Measurements from ENCODE around the gene GATAD1. TPM values are rescaled to one million over a fixed set of nuclear protein-coding genes. Genes with fewer than 3 reads are reported as not detected.

The GATAD1 gene
- total and polyA plus RNA-seq, 12 donors, result 10.0 to 25.2 (median 14.2) TPM

DNA sequence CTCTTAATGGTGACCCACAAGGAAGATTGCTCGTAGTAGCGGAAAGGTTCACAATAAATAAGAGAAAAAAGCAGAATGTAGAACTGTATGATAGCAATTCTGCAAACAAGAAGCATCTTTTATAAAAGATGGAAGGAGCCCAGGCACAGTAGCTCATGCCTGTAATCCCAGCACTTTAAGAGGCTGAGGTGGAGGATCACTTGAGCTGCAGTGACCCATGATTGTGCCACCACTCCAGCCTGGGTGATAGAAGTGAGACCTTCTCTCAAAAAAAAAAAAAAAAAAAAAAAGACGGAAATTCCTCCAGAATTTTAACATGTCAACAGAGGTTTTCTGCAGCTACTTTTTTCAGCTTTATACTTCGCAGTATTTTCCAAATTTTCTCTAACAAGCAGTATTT is 13.2 kb downstream of the GATAD1 start:
- peaks cover 0 to 69% (median 18%) of the 10 kb centered on the region in 9 donors for H3K36me3 ChIP-seq
- intact Hi-C loops (cut with DNase I), result loop anchor here in 1 of 10 donors (5.0 kb wide), 1 partner anchor 218 kb away; no protein-coding TSS in a partner anchor

DNA sequence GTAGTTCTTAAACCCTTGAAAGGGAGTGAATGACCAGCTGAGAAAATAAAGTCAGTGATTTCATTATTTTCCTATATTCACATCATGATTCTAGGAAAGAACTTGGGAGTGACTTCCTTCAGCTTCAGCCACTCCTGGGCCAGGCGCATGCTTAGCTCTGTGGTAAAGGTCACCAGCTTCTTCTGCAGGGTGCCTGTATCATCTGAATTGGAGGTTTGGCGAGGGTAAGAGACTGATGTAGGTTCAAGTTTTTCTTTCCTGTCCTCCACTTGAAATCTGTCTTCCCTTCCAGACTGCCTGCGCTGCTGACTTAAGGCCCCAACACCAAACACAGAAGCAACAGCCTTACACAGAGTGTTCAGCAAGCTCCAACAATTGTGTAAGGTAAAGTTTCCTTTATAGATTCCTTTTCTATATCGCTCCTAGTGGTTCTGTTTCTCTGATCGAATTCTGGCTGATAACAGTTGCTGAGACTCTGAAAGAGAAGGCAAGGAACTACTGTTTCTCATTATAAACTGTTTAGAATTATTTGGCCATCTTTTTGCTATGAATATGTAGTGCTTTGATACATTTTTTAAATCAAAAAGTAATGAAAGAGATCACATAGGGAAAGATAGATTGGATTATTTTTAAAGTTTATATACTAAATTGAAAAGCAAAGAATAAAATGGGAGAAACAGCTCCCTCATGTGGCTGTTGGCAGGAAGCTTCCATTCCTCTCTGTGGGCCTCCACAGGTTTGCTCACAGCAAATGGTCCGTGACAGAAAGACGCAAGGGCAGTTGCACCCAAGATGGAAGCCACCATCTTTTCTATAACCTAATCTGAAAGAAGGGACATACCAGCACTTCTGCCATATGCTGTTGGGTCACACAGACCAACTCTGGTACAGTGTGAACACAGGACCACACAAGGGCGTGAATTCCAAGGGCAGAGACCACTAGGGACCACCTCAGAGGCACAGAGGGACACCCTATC is 14.0 kb downstream of the GATAD1 start:
- H3K36me3 ChIP-seq, result peaks cover 0 to 69% (median 10%) of the 10 kb centered on the region in 9 donors

More for the DNA sequence above, 13.2 kb downstream of the GATAD1 start:
- Histone ChIP-seq H3K4me1 (no peaks in the 10 kb centered on the region), H3K4me3 (no peak overlapping the region), H3K27me3 (no peaks in the 10 kb centered on the region), H3K9me3 (no peaks in the 10 kb centered on the region), H3K27ac (no peak overlapping the region)
- DNase-seq, result no peak
- 89 to 96% methylated on average over 4 of the region's 4 CpGs for WGBS, 2 donors
- no peak for ATAC-seq
- TF ChIP-seq, protein P1, sequence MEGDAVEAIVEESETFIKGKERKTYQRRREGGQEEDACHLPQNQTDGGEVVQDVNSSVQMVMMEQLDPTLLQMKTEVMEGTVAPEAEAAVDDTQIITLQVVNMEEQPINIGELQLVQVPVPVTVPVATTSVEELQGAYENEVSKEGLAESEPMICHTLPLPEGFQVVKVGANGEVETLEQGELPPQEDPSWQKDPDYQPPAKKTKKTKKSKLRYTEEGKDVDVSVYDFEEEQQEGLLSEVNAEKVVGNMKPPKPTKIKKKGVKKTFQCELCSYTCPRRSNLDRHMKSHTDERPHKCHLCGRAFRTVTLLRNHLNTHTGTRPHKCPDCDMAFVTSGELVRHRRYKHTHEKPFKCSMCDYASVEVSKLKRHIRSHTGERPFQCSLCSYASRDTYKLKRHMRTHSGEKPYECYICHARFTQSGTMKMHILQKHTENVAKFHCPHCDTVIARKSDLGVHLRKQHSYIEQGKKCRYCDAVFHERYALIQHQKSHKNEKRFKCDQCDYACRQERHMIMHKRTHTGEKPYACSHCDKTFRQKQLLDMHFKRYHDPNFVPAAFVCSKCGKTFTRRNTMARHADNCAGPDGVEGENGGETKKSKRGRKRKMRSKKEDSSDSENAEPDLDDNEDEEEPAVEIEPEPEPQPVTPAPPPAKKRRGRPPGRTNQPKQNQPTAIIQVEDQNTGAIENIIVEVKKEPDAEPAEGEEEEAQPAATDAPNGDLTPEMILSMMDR (IDR thresholded peaks at IDR 0.05), result no peak

DNA sequence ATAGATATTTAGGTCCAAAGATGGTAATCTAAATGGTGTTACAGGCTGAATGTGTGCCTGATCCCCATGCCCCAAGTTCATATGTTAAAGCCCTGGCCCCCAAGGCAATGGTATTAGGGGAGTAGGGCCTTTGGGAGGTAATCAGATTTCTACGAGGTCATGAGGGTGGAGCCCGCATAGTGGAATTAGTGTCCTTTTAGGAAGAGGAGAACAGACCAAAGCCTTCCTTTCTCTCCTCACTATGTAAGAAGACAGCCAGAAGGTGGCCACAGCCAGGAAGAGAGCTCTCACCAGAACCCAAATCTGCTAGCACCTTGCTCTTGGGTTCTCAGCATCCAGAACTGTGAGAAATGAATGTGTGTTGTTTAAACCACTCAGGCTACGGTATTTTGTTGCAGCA is 15.3 kb downstream of the GATAD1 start:
- Histone ChIP-seq H3K27ac (no peak overlapping the region), H3K36me3 (peaks cover 0 to 69% (median 0%) of the 10 kb centered on the region in 9 donors), H3K27me3 (no peaks in the 10 kb centered on the region), H3K4me3 (no peak overlapping the region), H3K9me3 (no peaks in the 10 kb centered on the region), H3K4me1 (no peaks in the 10 kb centered on the region)
- TF ChIP-seq, protein P1 (IDR thresholded peaks at IDR 0.05), result no peak
- intact Hi-C loops (cut with DNase I), result loop anchor here in 1 of 10 donors (5.0 kb wide), 1 partner anchor 220 kb away; no protein-coding TSS in a partner anchor
- no peak for DNase-seq
- no peak for ATAC-seq
- 94 to 97% methylated on average over 3 of the region's 3 CpGs for WGBS, 2 donors

More for the DNA sequence above, 14.0 kb downstream of the GATAD1 start:
- TF ChIP-seq, protein P1 (IDR thresholded peaks at IDR 0.05), result peak in 8 of 9 donors; percentile 31 to 76 (median 61)
- Histone ChIP-seq H3K27ac (no peak overlapping the region), H3K4me1 (no peaks in the 10 kb centered on the region), H3K9me3 (no peaks in the 10 kb centered on the region), H3K27me3 (no peaks in the 10 kb centered on the region), H3K4me3 (no peak overlapping the region)
- intact Hi-C loops (cut with DNase I), result loop anchor here in 1 of 10 donors (5.0 kb wide), 1 partner anchor 219 kb away; no protein-coding TSS in a partner anchor
- WGBS, 2 donors, result 67 to 74% methylated on average over 8 of the region's 8 CpGs
- peak in 1 of 8 donors; percentile 34 for ATAC-seq
- peak in 1 of 2 donors; percentile 5 for DNase-seq

DNA sequence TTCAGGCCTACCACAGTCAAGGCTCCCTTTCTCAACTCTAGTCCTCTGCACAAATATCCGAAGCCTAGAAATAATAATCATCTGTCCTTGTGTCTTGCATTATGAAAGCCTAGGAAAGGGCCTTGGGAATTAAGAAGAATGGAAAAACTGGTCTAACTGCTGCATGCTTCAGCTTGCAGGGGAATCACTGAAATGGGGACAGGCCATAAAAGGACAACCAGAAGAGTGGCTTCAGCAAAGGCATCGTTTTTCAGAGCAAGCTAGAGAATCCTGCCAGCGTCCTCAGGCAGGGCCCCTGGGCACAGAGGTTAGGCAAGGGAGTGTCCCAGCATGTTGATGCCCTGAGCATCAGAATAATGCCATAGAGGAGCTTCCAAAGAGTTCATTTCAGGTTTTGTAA is 17.2 kb downstream of the GATAD1 start:
- Histone ChIP-seq H3K36me3 (peaks cover 0 to 59% (median 0%) of the 10 kb centered on the region in 9 donors), H3K4me3 (no peak overlapping the region), H3K27ac (no peak overlapping the region), H3K9me3 (peaks cover 0 to 4% (median 0%) of the 10 kb centered on the region in 11 donors), H3K4me1 (no peaks in the 10 kb centered on the region), H3K27me3 (no peaks in the 10 kb centered on the region)
- DNase-seq (no peak), ATAC-seq (no peak)
- TF ChIP-seq, protein P1 (IDR thresholded peaks at IDR 0.05), result no peak
- WGBS, 2 donors, result 70 to 82% methylated on average over 3 of the region's 3 CpGs
- intact Hi-C loops (cut with DNase I), result loop anchor here in 1 of 10 donors (5.0 kb wide), 1 partner anchor 222 kb away; no protein-coding TSS in a partner anchor
